Activated CD8-positive, alpha-beta T cell treated with anti-CD3 and anti-CD28 coated beads for 36 hours (primary cell): Measurements from ENCODE around the gene SLIT3. TPM values are rescaled to one million over a fixed set of nuclear protein-coding genes. Genes with fewer than 3 reads are reported as not detected.

Experiments
- ATAC-seq: fragments of 200-7000 bp; cut with Tn5 transposase; one replicate; pipeline ENCODE4 v1.10.0; 2021; ENCODE audit warnings: mild to moderate bottlenecking, moderate library complexity
- CTCF ChIA-PET: fragments of 350-600 bp; sonication (Branson Sonifier 250); formaldehyde crosslinking; loops from one replicate; lab custom pipeline; 2021; ENCODE audit warnings: antibody characterized with exemption; lab: Charles Lee
- POLR2A ChIA-PET: fragments of 350-600 bp; sonication (Branson Sonifier 250); formaldehyde crosslinking; loops from one replicate; lab custom pipeline; 2021; ENCODE audit warnings: antibody characterized with exemption; lab: Charles Lee
- DNase-seq: peaks from one replicate; pipeline ENCODE4 v3.0.0-alpha.2; 2020
- H3K27ac Mint-ChIP-seq: one replicate; pipeline ENCODE4 v1.8.0; 2021; ENCODE audit warnings: mild to moderate bottlenecking, mixed read lengths
- H3K27me3 Mint-ChIP-seq: one replicate; pipeline ENCODE4 v1.8.0; 2021; ENCODE audit warnings: mixed read lengths
- H3K36me3 Mint-ChIP-seq: one replicate; pipeline ENCODE4 v1.8.0; 2021; ENCODE audit warnings: low read depth, mixed read lengths
- H3K4me1 Mint-ChIP-seq: one replicate; pipeline ENCODE4 v1.8.0; 2021; ENCODE audit warnings: low read depth, mixed read lengths
- H3K4me3 Mint-ChIP-seq: one replicate; pipeline ENCODE4 v1.8.0; 2021; ENCODE audit warnings: mild to moderate bottlenecking, moderate library complexity, mixed read lengths
- H3K9me3 Mint-ChIP-seq: one replicate; pipeline ENCODE4 v1.8.0; 2021; ENCODE audit warnings: mixed read lengths
- intact Hi-C: fragments of 100-400 bp; cut with micrococcal nuclease; formaldehyde crosslinking; loops from one replicate; pipeline ENCODE4 v1.10.0; 2022
- total RNA-seq, 2 experiments: library from RNA; stranded (reverse); gene quantifications; one replicate each; pipeline ENCODE4 v1.2.3, GENCODE V29; 2021
- TF ChIP-seq, protein P1 (sequence below): fragments of 200-600 bp; IDR thresholded peaks from one replicate; pipeline ENCODE4 v1.8.0; 2022; ENCODE audit warnings: antibody characterized with exemption, mild to moderate bottlenecking

The SLIT3 gene
- total RNA-seq, 2 experiments from 2014 or later: 0.69 to 0.74 TPM

DNA sequence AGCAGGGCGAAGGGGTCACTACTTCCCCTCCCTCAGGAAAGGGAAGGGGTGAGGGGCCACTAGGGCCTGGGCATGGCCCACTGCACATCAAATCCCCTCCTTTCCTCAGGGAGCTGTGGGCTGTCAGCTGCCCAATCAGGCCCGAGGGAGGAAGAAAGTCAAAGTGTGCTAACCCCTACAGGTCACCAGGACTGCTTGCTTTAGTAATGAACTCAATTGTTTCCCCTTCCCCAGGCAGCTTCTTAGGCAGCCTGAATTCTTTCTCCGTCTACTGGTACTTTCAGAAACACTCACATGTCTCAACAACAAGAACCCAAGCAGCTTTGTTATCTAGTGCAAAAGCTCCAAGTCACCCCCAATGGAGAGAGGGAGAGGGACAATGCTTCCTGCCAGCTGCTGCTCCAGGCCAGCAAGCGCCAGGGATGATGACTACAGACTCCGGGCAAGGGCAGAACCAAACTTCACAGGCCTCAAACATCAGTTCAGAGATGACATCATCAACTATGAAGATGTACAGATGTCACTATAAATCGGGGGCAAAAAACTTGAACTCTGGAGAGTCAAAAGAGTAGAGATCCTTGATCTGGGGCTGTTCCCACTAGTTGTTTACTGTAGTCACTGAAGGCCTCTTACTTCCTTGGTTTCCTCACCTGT is 100.7 kb downstream of the SLIT3 start:
- Mint-ChIP-seq H3K27me3 (no peaks in the 10 kb centered on the region), H3K36me3 (no peaks in the 10 kb centered on the region), H3K4me1 (no peaks in the 10 kb centered on the region), H3K27ac (no peak overlapping the region), H3K4me3 (no peak overlapping the region), H3K9me3 (peaks cover 1% of the 10 kb centered on the region)
- CTCF ChIA-PET: no interaction called here
- TF ChIP-seq, protein P1, sequence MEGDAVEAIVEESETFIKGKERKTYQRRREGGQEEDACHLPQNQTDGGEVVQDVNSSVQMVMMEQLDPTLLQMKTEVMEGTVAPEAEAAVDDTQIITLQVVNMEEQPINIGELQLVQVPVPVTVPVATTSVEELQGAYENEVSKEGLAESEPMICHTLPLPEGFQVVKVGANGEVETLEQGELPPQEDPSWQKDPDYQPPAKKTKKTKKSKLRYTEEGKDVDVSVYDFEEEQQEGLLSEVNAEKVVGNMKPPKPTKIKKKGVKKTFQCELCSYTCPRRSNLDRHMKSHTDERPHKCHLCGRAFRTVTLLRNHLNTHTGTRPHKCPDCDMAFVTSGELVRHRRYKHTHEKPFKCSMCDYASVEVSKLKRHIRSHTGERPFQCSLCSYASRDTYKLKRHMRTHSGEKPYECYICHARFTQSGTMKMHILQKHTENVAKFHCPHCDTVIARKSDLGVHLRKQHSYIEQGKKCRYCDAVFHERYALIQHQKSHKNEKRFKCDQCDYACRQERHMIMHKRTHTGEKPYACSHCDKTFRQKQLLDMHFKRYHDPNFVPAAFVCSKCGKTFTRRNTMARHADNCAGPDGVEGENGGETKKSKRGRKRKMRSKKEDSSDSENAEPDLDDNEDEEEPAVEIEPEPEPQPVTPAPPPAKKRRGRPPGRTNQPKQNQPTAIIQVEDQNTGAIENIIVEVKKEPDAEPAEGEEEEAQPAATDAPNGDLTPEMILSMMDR: no peak
- no peak for ATAC-seq
- no peak for DNase-seq
- POLR2A ChIA-PET: no interaction called here
- intact Hi-C loops: no loop called here

DNA sequence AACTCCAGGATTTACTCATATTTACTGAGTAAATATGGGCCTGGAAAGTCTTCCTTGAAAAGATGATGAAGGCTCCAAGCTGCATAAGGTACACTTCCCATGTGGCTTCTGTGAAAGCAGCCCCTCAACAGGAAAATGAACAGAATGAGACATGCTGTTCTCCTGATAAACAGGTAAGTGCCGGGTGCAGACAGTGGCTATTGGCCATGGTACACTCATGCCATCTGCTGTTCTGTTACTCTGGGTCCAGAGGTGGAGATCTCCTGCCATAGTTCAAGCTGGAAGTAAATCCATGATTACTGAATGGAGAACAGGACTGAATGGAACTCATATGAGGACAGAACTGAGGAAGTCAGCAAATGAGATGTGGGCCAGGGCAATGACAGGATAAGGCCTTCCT is 103.6 kb downstream of the SLIT3 start:
- no peak for ATAC-seq
- peaks cover 1% of the 10 kb centered on the region for H3K9me3 Mint-ChIP-seq

DNA sequence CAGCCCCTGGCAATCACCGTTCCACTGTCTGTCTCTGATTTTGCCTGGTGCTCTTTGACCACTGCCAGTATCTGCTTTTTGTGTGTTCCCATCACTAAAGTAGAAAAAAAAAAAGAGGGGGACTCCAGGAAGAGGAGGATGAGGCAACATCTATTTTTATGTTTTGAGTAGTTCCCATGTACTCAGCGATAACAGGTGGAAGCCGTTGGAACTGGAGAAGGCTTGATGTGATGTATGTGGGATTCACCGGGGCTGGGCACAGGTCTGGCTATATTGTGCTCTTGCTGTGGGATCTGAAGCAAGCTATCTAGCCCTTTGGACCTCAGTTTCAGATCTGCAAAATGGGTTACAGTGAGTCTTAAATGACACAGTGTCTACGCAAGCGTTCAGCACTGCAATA is 104.9 kb downstream of the SLIT3 start:
- Mint-ChIP-seq H3K4me1 (no peaks in the 10 kb centered on the region), H3K27ac (no peak overlapping the region), H3K9me3 (no peaks in the 10 kb centered on the region), H3K27me3 (no peaks in the 10 kb centered on the region), H3K36me3 (no peaks in the 10 kb centered on the region), H3K4me3 (no peak overlapping the region)
- ChIA-PET POLR2A (no interaction called here), CTCF (no interaction called here)
- DNase-seq: no peak
- no peak for ATAC-seq
- intact Hi-C loops: no loop called here
- TF ChIP-seq, protein P1: no peak

More for the DNA sequence above, 103.6 kb downstream of the SLIT3 start:
- intact Hi-C loops: no loop called here
- Mint-ChIP-seq H3K36me3 (no peaks in the 10 kb centered on the region), H3K4me3 (no peak overlapping the region), H3K4me1 (no peaks in the 10 kb centered on the region), H3K27ac (no peak overlapping the region), H3K27me3 (no peaks in the 10 kb centered on the region)
- ChIA-PET POLR2A (interaction anchor here (0.7 kb wide), 1 partner anchor 759 kb away, joined by 3 read pairs; no protein-coding TSS in a partner anchor), CTCF (interaction anchor here (1.0 kb wide), 1 partner anchor 8 kb away, joined by 3 read pairs; no protein-coding TSS in a partner anchor)
- TF ChIP-seq, protein P1: no peak
- no peak for DNase-seq

DNA sequence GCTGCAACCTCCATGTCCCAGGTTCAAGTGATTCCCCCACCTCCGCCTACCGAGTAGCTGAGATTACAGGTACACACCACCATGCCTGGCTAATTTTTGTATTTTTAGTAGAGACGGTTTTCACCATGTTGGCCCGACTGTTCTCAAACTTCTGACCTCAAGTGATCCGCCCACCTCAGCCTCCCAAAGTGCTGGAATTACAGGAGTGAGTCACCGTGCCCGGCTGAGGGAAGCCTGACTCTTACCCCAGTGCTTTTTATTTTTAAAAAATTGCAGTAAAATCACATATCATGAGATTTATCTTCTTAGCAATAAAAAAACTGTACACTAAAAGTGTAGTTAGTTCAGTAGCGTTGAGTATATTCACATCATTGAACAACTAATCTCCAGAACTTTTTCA is 105.3 kb downstream of the SLIT3 start:
- Mint-ChIP-seq H3K9me3 (no peaks in the 10 kb centered on the region), H3K27ac (no peak overlapping the region), H3K27me3 (no peaks in the 10 kb centered on the region), H3K4me1 (no peaks in the 10 kb centered on the region), H3K4me3 (no peak overlapping the region), H3K36me3 (no peaks in the 10 kb centered on the region)
- ATAC-seq (no peak), DNase-seq (no peak)
- POLR2A ChIA-PET: no interaction called here
- intact Hi-C loops: no loop called here
- CTCF ChIA-PET: no interaction called here
- TF ChIP-seq, protein P1: no peak

DNA sequence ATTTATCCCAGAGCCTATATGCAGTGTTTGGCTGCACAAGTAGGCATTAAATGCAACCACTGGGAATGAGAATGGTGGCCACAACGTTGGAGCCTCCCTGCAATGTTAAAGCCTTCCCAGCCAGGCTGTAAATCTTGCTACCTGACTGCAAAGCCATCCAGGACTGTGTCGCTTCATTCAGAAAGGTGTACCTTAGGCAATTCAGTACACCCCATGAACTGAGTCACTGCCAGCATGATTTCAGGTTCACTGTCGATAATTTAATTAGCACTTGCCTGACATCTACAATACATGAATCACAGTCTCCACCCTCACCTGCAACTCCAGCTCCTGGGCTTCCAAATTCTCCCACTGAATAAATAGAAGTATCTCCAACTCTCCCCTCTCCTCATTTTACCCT is 108.4 kb downstream of the SLIT3 start:
- H3K4me3 Mint-ChIP-seq: no peak overlapping the region
- DNase-seq: no peak
- no peaks in the 10 kb centered on the region for H3K4me1 Mint-ChIP-seq
- H3K27ac Mint-ChIP-seq: no peak overlapping the region
- no peaks in the 10 kb centered on the region for H3K9me3 Mint-ChIP-seq
- TF ChIP-seq, protein P1: no peak
- CTCF ChIA-PET: no interaction called here
- H3K27me3 Mint-ChIP-seq: no peaks in the 10 kb centered on the region
- ATAC-seq: no peak
- POLR2A ChIA-PET: no interaction called here
- no peaks in the 10 kb centered on the region for H3K36me3 Mint-ChIP-seq
- intact Hi-C loops: no loop called here
